Erythroblast (primary cell): Measurements from ENCODE around the gene DOK5.

Experiments used
- DNase-seq, 2 experiments: peaks; one replicate each; lab custom pipeline; 2025; lab: John Stamatoyannopoulos, UW
- GATA1 ChIP-seq: IDR thresholded peaks from 2 replicates; pipeline ENCODE4 v1.6.1; 2011; ENCODE audit warnings: low read depth, mild to moderate bottlenecking, control low read depth, low read length, moderate library complexity
- POLR2A ChIP-seq: IDR thresholded peaks from 2 replicates; pipeline ENCODE4 v1.6.1; 2011; ENCODE audit warnings: mild to moderate bottlenecking, low read length

The DOK5 gene

DNA sequence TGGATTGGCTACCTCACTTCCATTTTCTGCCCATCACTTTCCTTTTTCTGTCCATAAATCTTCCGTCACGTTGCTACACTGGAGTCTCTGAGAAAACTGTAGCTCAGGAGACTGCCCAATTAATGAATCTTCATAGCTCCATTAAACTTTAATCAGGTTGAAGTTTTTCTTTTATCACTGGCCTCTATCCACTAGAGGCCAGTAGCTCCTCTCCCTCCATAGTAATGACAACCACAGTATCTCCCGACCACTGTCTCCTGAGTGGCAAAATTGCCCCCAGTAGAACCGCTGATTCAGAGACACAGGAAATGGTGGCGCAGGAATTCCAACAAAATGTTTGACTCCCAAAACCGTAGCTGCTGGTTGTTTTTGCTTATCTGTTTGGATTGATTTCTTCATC is 18.4 kb upstream of the DOK5 start:
- no peak for TF ChIP-seq POLR2A
- no peak for TF ChIP-seq GATA1
- DNase-seq = no peak

DNA sequence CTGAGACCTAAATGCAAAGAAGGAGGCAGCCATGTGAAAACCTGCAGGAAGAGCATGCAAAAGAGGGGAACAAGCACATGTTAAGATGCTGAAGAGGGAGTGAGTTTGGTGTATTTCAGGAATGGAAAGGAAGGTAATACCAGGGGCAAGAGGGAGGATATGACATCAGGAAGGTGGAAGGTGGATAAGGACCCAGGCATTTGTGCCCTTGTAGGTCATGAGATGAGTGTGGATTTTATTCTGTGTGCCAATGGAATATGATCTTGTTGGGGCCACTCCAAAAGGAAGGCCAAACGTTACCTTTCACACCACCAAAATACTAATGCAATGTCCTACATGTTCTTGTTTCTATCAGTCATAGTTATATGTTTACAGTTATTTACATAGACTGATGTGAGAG is 17.2 kb upstream of the DOK5 start:
- DNase-seq = no peak
- TF ChIP-seq GATA1 (no peak), POLR2A (no peak)

DNA sequence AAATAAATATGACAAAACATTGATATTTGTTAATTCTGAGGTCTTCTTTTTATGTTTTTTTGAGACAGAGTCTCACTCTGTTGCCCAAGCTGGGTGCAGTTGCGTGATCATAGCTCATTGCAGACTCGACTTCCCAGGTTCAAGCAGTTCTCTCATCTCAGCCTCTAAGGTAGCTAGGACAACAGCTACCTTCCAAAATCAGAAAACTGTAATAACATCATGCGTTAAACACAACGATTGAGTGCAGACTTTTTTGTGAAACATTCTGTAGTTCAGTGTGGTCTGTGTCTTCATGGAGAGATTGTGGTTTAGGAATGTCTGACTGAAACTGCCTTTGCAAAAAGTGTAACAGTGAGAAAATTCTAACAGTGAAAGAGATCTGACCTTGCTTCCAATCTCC is 16.1 kb upstream of the DOK5 start:
- no peak for DNase-seq
- TF ChIP-seq POLR2A (no peak), GATA1 (no peak)

DNA sequence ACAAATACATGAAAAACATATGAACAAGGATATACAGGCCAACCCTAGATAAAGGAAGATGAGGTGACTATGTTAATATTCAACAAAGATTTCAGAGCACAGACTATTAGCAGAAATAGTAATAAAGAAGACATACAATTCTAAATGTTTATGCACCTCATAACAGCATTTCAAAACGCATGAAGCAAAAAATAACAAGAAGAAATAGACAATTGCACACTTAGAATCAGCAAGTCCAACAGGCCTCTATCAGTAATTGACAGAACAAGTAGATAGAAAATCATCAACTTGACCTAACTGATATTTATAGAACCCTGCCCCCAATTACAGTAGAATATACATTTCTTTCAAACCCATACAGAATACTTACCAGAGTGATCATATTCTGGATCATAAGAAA is 11.4 kb upstream of the DOK5 start:
- no peak for DNase-seq
- TF ChIP-seq POLR2A = no peak

DNA sequence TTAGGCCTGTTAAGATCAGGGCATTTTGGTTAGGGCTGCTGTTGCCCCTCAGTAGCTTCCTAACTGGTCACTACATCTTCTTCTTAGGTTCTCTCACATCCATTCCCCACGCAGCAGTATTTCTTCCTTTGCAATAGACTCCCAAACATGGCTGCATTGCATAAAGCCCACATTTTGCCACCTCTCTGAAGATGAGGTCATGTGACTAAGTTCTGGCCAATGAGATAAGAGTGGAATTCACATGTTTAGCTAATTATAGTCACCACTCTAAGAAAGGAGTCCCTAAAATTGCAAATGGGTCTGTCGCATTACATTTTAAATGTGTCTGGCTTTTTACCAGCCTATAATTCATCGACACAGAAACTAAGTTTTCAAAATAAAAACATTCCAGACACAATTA is 9.3 kb upstream of the DOK5 start:
- TF ChIP-seq GATA1 (no peak), POLR2A (no peak)
- DNase-seq = no peak

DNA sequence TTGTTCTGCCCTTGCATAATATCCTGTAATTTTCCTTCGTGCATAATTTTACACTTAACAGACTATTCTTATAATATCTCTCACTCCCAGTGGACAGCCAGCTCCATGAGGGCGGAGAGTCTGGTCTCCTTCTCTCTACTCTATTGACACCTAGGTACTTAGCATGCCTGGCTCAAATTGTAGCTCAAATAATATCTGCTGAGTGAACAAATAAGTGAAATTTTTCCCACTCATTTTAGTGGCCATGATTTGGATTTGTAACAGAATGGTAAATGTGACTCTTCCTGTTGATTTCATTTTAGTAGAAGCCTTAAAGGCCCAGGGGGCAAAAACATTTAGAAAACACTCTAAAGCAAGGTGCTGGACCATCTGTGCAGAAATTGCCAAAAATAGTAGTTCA is 7.8 kb upstream of the DOK5 start:
- TF ChIP-seq GATA1 (no peak), POLR2A (no peak)
- DNase-seq = no peak

DNA sequence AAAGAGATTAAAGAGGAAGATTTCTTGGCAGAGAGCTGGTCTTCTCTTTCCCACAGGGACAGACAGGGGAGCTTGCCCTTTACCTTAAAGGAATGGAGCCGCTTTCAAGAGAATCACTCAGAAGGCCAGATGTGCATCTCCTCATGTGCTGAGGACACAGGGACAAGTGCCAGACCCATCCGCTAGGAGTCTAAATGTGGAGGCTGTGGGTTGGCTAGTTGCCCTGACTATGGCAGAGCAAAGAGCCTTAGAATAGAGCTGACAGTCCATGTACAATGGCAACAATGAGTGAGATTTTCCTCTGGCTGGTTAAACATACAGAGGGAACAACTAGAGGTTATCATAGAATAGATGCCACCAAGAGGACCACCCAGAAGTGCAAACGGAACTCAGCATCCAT is 7.3 kb upstream of the DOK5 start:
- DNase-seq = no peak
- TF ChIP-seq GATA1 = no peak
- no peak for TF ChIP-seq POLR2A

DNA sequence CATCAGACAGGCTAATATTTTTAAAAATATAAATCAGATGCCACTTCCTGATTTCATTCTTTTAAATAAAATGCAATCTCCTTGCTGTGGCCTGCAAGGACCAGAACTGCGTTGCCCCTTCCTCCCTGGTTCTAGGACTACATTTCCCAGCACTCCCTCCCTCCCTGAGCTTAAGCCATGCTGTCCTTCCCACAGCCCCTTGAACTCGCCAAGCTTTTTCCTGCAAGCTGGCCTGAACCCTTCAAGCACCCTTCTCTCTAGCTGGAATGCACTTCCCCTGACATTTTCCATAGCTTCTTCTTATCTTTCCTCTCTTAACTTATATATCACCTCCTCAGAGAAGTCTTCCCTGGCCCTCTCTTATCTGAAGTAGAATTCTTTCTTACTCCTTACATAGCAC is 6.1 kb upstream of the DOK5 start:
- no peak for TF ChIP-seq POLR2A
- no peak for TF ChIP-seq GATA1
- DNase-seq = no peak

DNA sequence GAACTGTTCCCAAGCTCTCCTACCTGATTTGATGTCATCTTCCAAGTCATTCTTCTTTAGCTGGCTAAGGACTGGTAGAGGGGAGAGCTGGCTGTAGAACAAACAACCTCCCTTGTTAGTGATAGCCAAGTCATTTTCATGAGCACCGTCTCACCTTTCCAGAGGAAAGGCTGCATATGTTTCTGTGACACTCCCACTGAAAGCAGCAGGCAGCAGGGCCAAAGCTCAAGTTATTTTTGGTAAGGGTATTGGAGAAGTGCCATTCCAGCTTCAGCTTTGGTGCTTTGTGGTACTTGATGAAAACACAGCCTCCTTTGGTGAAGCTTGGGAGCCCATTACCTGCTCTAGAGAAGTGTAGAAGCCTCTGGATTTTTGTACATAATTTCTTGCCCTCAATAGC is 5.4 kb upstream of the DOK5 start:
- DNase-seq = no peak
- TF ChIP-seq POLR2A = no peak
- TF ChIP-seq GATA1 = no peak

DNA sequence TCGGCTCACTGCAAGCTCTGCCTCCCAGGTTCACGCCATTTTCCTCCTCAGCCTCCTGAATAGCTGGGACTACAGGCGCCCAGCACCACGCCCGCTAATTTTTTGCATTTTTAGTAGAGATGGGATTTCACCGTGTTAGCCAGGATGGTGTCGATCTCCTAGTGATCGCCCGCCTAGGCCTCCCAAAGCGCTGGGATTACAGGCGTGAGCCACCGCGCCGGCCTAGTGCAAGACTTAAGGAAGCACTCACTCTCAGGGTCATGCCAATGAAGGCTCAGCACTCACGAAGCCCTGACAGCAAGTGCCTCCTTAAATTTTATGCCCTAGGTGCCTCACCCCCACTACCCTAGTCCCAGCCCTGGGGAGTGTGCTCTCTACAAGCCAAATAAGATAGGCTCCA is 4.7 kb upstream of the DOK5 start:
- no peak for DNase-seq
- TF ChIP-seq POLR2A (no peak), GATA1 (no peak)

DNA sequence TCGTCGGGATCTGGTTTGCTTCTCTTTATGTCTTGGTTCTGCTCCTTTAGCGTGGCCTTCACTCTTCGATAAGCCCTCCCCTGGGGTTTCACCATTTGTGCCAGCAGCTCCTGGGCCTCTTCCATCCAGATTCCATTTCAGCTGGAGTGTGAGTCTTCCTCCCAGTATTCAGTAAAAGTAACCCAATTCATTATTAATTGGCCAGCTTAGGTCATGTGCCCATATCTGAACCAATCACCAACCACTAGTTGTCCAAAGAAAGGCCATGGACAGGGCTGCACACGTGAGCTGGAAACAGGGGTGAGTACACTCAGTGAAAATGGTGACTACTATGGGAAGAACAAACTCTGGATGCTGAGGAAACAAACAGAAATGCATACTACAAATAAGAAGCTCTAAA is 2.8 kb upstream of the DOK5 start:
- DNase-seq = no peak
- no peak for TF ChIP-seq POLR2A
- TF ChIP-seq GATA1 = no peak

DNA sequence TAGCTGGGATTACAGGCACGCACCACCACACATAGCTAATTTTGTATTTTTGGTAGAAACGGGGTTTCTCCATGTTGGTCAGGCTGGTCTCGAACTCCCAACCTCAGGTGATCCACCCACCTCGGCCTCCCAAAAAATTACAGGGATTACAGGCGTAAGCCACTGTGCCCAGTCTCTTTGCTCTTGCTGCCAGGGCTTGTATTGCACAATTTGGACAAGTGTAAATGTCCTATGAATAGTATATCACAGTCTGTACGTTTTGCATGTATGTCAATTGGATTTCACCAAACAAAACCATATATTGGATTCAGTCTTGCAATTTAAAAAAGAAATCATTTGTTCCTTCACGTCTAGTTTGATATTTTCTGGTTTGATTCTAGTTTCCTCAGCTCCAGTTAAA is 2.1 kb upstream of the DOK5 start:
- no peak for DNase-seq
- TF ChIP-seq GATA1 (no peak), POLR2A (no peak)

DNA sequence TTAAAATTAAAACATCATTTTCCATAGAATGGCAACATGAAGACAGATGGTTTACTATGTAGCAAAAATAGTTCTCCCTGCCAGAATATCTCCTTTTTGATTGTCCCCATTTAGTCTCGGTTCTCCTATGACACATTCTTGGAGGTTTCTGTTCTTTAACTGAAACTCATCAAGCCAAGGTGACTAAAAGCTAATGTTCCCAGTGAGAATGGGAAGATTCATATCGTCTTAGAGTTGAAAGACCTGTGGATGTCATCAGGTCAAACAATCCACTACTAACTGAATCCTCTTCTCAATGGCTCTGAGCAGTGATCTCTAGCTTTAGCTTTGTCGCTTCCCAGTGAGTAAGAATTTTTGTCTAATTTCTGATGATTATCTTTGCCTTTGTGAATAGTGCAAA is 1.3 kb upstream of the DOK5 start:
- no peak for DNase-seq
- no peak for TF ChIP-seq POLR2A
- TF ChIP-seq GATA1 = no peak

DNA sequence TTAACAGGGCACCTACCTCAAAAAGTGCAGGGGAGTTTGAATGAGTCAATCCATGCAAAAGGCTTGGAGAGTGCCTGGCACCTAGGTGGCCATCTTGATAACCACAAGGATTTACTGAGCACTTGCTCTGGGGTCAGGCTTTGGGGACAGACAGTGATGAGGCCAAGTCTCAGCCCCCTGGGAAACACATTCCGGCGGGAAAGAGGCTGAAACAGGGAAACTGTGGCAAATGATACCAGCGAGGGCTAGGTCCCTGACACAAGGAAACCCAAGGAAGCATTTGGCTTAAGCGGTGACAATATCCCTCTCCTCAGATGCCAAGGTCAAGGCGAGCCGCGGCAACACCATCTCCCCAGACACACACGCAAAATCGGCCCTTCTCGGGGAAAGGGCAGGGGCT is 527 bp upstream of the DOK5 start:
- DNase-seq = no peak
- TF ChIP-seq GATA1 (no peak), POLR2A (no peak)

DNA sequence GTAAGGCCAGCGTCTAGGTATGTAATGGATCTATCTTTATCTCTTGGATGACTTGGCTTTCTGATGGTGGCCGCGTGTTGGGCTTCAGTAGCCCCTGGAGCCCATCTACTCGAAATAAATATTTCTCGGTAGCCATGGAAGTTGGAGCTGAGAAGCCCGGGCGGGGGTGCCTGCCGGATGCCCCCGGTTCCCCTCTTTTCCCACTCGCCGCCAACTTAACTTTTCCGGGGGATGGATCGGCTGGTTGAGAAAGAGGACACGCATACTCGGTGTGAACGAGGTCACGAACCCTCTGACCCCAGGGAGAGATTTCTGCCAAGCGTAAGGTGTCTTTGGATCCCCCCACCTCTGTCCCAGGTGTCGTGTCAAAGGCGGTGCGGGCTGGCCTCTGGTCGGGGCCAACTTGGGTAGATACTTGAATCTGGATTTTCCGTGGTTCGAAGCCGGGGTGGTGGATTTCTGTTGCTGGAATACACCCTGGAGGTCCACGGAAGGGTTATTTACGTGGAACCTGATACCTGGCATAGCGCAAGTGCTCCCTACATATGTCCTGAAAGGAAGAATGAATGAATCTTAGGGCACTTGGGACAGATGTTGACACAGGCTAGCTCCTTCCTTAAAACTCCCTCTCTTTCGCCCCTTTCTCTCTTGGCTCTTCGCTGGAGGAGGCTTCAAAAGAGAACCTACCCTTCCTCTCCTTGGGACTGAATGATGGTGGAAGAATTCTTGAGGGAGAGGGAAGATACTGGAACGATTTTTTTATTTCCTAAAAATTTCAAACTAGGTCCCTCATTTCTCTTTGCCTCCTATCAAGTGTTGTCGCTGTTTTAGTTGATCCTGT is 996 bp downstream of the DOK5 start:
- no peak for DNase-seq
- TF ChIP-seq GATA1 = no peak
- TF ChIP-seq POLR2A = no peak
